KMS-11 (cell line): ENCODE measurements around the gene SLC40A1.

ENCODE experiments used
- H2AFZ ChIP-seq: fragments of 200-600 bp; sonication (generic); 2 replicates; pipeline ENCODE4 v1.6.1; 2016; ENCODE audit warnings: antibody characterized with exemption, mixed run types, low read depth
- H3K27ac ChIP-seq: fragments of 200-600 bp; sonication (generic); 2 replicates; pipeline ENCODE4 v1.6.1; 2016; ENCODE audit warnings: mild to moderate bottlenecking, mixed run types
- H3K27me3 ChIP-seq: fragments of 200-600 bp; sonication (generic); 2 replicates; pipeline ENCODE4 v1.6.1; 2017; ENCODE audit warnings: mild to moderate bottlenecking, low read depth, mixed run types, moderate library complexity; ENCODE audit not compliant: insufficient read depth
- H3K36me3 ChIP-seq: fragments of 200-600 bp; sonication (generic); 2 replicates; pipeline ENCODE4 v1.6.1; 2017; ENCODE audit warnings: mild to moderate bottlenecking, mixed run types; ENCODE audit not compliant: insufficient read depth
- H3K4me1 ChIP-seq: fragments of 200-600 bp; sonication (generic); 2 replicates; pipeline ENCODE4 v1.6.1; 2016; ENCODE audit warnings: mild to moderate bottlenecking, low read depth, mixed run types; ENCODE audit not compliant: poor library complexity, severe bottlenecking
- H3K4me2 ChIP-seq: fragments of 200-600 bp; sonication (generic); 2 replicates; pipeline ENCODE4 v1.7.0; 2016; ENCODE audit warnings: mild to moderate bottlenecking, mixed run types
- H3K4me3 ChIP-seq: fragments of 200-600 bp; sonication (generic); IDR thresholded peaks from 2 replicates; pipeline ENCODE4 v1.6.1; 2017; ENCODE audit warnings: low read depth, low read length, mixed read lengths; ENCODE audit not compliant: insufficient read depth
- H3K79me2 ChIP-seq: fragments of 200-600 bp; sonication (generic); 2 replicates; pipeline ENCODE4 v1.6.1; 2016; ENCODE audit warnings: low read depth, mixed run types; ENCODE audit not compliant: insufficient read depth
- H3K9ac ChIP-seq: fragments of 200-600 bp; sonication (generic); 2 replicates; pipeline ENCODE4 v1.6.1; 2016; ENCODE audit warnings: mild to moderate bottlenecking, mixed run types
- H4K20me1 ChIP-seq: fragments of 200-600 bp; sonication (generic); 2 replicates; pipeline ENCODE4 v1.6.1; 2016; ENCODE audit warnings: mild to moderate bottlenecking, mixed run types; ENCODE audit not compliant: insufficient read depth
- TF ChIP-seq, protein P1 (sequence below): fragments of 200-600 bp; sonication (generic); conservative IDR thresholded peaks from 2 replicates; pipeline ENCODE4 v1.6.1; 2017; ENCODE audit warnings: low read depth, mild to moderate bottlenecking, antibody characterized with exemption, low read length, moderate library complexity, mixed read lengths

SLC40A1 gene

DNA sequence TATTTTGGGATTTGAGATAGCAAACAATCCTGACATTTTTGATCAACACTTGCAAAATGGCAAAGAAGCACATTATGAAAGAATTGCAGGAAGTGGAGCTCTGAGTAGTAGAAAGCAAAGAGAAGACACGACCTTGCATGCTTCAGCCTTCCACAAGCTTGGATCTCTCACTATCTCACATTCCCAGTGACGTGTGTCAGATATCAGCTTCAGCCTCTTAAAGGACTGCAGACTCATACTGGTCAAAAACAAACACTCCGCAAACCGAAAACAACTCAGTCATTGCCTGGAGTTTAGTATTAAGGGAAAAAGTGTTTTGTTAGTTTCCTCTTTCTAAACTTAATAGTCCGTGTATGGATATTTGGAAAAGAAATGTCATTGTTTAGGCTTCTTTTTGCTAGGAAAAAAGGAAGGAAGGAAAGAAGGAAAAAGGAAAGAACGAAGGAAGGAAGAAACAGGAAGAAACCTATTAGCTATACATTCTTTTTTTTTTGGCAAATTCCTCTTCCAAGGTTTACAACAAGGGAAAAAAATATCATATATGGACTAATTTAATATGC lies 32.6 kb upstream of the SLC40A1 start:
- Histone ChIP-seq H3K27ac (no peak overlapping the region), H3K9ac (no peak overlapping the region), H3K4me3 (no peak overlapping the region), H3K4me1 (peaks cover 19% of the 10 kb centered on the region), H3K4me2 (peak overlapping the region; percentile 20; the same call in 1 of the 2 replicates), H3K27me3 (no peaks in the 10 kb centered on the region), H3K36me3 (no peaks in the 10 kb centered on the region), H4K20me1 (no peaks in the 10 kb centered on the region), H3K79me2 (no peaks in the 10 kb centered on the region), H2AFZ (no peak overlapping the region)
- TF ChIP-seq, protein P1, sequence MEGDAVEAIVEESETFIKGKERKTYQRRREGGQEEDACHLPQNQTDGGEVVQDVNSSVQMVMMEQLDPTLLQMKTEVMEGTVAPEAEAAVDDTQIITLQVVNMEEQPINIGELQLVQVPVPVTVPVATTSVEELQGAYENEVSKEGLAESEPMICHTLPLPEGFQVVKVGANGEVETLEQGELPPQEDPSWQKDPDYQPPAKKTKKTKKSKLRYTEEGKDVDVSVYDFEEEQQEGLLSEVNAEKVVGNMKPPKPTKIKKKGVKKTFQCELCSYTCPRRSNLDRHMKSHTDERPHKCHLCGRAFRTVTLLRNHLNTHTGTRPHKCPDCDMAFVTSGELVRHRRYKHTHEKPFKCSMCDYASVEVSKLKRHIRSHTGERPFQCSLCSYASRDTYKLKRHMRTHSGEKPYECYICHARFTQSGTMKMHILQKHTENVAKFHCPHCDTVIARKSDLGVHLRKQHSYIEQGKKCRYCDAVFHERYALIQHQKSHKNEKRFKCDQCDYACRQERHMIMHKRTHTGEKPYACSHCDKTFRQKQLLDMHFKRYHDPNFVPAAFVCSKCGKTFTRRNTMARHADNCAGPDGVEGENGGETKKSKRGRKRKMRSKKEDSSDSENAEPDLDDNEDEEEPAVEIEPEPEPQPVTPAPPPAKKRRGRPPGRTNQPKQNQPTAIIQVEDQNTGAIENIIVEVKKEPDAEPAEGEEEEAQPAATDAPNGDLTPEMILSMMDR, result no peak

DNA sequence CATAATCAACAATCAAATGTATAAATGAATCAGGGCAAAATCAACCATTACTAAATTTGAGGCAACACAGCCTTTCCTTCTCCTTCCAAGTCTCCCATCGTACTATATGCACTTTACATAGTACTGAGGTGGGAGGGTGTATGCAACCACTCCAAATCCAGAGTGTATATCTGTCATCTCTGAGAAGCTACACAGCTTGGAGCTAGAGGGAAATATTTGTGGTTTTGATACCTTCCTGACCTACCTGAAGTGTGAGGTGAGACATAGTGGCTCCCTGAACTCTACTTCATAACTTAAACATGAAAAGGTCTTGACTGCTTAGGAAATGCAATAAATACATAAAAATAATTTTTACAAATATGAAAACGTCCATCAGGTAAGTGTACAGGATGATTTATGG lies 30.1 kb upstream of the SLC40A1 start:
- Histone ChIP-seq H3K4me2 (no peak overlapping the region), H3K36me3 (no peaks in the 10 kb centered on the region), H3K27me3 (no peaks in the 10 kb centered on the region), H2AFZ (no peak overlapping the region), H3K79me2 (no peaks in the 10 kb centered on the region), H3K9ac (no peak overlapping the region), H3K27ac (no peak overlapping the region), H3K4me1 (peaks cover 19% of the 10 kb centered on the region), H4K20me1 (no peaks in the 10 kb centered on the region), H3K4me3 (no peak overlapping the region)
- TF ChIP-seq, protein P1, result no peak

DNA sequence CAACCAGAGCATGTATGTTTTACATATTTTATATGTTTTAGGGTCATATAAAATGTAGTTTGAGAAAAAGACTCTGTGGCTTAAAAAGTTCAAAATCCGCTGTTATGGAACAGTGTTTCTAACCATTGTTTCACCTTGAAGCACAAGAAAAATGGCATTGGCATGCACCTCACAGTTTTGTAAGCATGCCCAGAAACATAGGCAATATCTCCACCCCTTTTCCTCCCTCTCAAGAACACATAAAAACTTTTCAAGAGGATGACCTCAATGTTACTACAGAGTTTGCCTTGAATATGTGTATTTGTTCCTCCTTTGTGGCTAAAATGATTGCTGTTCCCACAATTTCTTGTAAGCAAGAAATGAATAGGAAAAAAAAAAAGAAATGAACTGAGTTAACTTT lies 29.3 kb upstream of the SLC40A1 start:
- Histone ChIP-seq H3K4me1 (peaks cover 19% of the 10 kb centered on the region), H3K79me2 (no peaks in the 10 kb centered on the region), H4K20me1 (no peaks in the 10 kb centered on the region), H3K27ac (no peak overlapping the region), H2AFZ (no peak overlapping the region), H3K9ac (no peak overlapping the region), H3K4me3 (no peak overlapping the region), H3K36me3 (no peaks in the 10 kb centered on the region), H3K27me3 (no peaks in the 10 kb centered on the region), H3K4me2 (no peak overlapping the region)
- TF ChIP-seq, protein P1, result no peak

DNA sequence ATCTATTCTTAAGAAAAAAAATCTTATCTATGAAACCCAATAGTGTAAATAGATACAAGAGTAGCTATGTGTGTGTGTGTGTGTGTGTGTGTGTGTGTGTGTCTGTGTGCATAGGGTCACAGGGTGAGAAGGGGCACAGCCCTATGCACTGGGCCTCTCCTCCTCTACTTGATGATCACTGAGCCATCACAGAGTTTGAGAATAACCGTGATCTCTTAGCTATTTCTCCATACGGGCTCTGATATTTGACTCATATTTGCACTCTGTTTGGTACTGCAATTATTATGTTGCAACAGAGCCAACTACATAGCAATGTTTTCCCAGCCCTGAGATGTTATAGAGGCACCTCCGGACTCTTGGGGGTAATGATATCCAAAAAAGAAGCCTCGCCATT lies 28.8 kb upstream of the SLC40A1 start:
- Histone ChIP-seq H3K36me3 (no peaks in the 10 kb centered on the region), H3K27me3 (no peaks in the 10 kb centered on the region), H3K79me2 (no peaks in the 10 kb centered on the region), H3K9ac (no peak overlapping the region), H3K4me3 (no peak overlapping the region), H3K27ac (no peak overlapping the region), H2AFZ (no peak overlapping the region), H3K4me2 (no peak overlapping the region), H3K4me1 (peaks cover 18% of the 10 kb centered on the region), H4K20me1 (no peaks in the 10 kb centered on the region)
- TF ChIP-seq, protein P1, result no peak
